GM19438 (cell line): ENCODE results near the gene GAK.
"Not testable (repeated sequence)": the region's sequence is repeated elsewhere in the genome, so short reads cannot be mapped to it uniquely, and the experiment has no call there.

ENCODE experiments used
- ATAC-seq: cut with Tn5 transposase; IDR thresholded peaks from one replicate; pipeline ENCODE4 v1.9.1; 2021; ENCODE audit warnings: low read depth; ENCODE audit not compliant: unreplicated experiment

Gene GAK

GRCh38 chr4:954211-955020, 22.3 kb upstream of the GAK start:
- ATAC-seq, result no peak

- no peak for ATAC-seq
Measured at GRCh38 chr4:953574-953915, 21.4 kb upstream of the GAK start.

GRCh38 chr4:952881-953573, 20.9 kb upstream of the GAK start:
- ATAC-seq, result no peak

DNA sequence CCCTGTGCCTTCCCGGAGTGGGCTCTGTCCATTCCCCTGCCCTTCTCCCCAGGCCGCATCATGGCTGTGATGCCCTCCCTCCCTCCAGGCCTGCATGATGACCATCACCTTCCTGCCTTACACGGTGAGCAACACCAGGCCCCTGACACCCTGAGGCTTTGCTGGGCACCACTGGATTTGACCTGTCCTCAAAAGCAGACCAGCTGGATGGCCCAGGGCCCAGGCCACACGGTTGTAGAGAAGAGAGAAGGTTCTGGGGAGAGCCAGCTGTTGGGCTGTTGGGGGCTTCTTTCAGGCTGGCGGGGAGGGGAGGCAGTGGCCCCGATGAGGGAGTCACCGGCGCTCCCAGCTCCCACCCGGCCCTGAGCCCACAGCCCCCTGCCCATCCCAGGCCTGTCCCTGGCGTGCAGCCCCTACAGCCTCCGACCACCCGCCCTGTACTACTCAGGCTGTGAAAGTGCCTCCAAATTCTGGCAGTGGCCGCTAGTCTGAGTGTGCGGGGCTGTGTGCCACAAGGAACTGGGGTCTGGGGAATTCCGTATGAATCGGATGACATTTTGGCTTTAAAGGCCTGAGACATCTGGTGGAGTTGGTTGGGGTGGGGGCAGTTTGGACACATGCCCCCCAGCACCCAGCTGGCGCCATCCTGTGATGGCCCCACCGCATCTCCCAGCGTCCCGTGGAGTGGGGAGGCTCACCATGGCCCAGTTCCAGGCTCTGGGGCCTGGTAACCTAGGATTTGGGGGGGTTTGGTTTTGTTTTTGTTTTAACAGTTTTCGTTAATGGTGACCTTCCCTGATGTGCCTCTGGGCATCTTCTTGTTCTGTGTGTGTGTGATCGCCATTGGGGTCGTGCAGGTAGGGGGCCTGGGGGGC, 19.7 kb upstream of the GAK start:
- no peak for ATAC-seq

GRCh38 chr4:951186-951585, 19.1 kb upstream of the GAK start:
- ATAC-seq, result no peak

GRCh38 chr4:950136-951020, 18.3 kb upstream of the GAK start:
- no peak for ATAC-seq

DNA sequence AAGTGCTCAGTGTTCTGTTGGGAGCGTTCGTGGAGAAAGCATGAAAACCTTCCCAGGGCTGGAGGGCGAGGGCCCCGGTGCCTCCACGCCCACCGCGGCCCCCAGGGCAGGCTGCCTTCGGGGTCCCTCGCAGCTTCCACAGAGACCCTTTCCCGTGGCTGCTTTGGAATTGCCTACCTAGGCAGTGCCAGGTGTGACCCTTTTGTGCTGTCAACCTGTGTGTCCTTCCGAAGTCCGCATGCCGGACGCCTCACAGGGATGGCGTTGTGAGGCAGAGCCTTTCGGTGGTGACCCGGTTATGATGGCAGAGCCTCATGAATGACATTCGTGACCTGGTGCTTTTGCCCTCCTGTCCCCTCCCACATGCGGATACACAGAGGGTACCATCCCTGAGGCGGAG, 17.5 kb upstream of the GAK start:
- ATAC-seq, result no peak

DNA sequence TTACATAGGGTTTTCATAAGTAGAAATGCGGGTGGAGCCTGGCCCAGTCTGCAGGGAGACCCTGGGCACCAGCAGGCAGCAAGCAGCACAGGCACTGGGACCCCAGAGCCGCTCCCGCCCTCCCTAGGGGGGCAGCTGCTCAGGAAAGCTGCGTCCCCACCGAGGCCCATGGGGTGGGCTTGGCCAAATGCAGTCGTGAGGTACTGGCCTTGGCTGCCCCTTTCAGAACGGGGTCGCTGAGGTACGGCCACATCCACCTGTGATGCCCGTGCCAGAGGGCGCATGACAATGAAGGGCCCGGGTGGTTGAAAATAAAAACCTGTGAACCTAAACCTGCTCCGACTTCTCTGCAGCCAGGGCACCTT, 16.8 kb upstream of the GAK start:
- ATAC-seq, result no peak

GRCh38 chr4:948101-948935, 16.2 kb upstream of the GAK start:
- ATAC-seq, result no peak

GRCh38 chr4:947491-947971, 15.4 kb upstream of the GAK start:
- no peak for ATAC-seq

DNA sequence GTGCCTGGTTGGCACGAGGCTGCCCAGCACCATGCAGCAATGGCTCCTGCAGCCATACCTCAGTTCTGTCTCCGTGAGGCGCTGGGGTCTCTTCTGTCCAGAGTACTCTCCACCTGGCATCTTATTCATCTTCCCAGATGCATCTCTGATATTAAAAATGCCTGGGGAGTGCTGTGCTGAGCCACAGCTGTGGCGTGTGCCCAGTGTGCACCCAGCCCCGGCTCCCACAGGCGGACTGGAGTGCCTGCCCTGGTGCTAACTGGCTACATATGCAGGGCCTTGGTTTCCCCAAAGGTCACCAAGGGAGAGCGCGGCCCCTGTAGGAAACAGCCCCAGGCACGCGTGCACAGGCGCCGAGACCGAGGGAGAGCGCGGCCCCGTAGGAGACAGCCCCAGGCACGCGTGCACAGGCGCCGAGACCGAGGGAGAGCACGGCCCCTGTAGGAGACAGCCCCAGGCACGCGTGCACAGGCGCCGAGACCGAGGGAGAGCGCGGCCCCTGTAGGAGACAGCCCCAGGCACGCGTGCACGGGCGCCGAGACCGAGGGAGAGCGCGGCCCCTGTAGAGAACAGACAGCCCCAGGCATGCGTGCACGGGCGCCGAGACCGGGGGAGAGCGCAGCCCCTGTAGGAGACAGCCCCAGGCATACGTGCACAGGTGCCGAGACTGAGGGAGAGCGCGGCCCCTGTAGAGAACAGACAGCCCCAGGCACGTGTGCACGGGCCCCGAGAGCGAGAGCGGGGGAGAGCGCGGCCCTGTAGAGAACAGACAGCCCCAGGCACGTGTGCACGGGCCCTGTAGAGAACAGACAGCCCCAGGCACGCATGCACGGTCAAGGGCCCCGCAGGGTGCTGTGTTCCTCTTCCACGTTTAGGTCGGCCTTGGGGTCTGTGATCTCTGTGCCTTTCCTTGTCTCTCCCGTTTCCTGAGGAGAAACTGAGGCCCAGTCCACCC, 14.7 kb upstream of the GAK start:
- no peak for ATAC-seq

DNA sequence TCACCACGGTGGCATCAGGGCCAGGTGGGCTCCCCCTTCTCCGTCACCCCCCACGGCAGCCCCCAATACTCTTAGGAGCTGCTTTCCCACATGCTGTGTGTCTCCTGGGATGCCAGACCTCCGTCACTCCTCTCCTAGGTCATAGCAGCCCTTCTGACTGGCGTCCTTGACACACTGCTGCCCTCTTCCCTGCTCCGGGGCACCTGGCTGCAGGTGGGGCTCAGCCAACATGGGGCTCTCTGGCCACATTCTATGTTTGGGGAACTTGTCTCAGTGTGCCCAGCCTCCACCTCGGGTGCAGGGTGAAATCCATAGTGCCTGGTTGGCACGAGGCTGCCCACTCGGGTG, 14.0 kb upstream of the GAK start:
- no peak for ATAC-seq

DNA sequence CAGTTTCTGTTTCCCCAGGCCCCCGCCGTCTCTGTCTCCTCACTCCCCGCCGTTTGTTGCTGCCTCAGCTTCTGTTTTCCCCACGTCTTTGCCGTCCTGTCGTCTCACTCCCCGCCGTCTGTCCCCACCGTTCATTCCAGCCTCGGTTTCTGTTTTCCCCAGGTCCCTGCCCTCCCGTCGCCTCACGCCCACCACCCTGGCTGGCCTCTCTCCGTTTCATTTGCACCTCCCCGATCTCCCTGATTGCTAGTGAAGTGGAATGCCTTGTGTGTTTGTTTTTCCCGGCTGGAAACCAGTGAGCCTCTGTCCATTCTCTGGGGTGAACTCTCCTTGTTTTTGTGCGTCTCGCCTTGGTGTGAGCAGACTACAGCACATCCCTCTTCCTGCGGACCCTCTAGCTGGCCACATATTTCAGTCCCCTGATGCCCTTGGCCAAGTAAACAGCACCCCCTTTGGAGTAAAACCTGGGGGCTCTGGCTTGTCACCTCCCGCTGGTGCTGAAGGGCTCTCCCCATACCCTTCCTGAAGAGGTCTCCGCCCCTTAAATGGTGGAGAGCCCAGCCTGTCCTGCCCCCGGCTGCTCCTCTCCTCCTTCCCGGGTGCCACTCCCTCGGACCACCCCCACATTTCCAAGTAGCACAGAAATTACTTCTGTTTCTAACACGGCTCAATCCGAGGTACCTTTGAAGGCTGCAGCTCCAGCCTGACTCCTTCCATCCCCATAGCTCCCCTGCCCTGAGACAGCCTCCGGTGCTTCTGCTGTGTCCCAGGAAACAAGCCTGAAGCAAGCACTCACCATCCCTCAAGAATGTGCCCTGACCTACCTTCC, 13.4 kb upstream of the GAK start:
- ATAC-seq, result no peak

DNA sequence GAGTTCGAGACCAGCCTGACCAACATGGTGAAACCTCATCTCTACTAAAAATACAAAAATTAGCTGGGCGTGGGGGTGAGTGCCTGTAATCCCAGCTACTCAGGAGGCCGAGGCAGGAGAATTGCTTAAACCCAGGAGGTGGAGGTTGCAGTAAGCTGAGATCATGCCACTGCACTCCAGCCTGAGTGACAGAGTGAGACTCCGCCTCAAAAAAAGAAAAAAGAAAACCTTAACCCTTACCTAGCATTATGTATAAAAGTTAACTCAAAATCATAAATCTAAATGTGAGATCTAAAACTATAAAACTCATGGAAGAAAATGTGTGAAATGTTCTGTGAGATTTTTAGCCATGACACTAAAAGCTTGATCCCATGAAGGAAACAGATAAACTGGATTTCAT, 7.4 kb upstream of the GAK start:
- not testable (repeated sequence) for ATAC-seq

- peak; percentile 6 for ATAC-seq
Measured at GRCh38 chr4:932713-933070, 576 bp upstream of the GAK start.

DNA sequence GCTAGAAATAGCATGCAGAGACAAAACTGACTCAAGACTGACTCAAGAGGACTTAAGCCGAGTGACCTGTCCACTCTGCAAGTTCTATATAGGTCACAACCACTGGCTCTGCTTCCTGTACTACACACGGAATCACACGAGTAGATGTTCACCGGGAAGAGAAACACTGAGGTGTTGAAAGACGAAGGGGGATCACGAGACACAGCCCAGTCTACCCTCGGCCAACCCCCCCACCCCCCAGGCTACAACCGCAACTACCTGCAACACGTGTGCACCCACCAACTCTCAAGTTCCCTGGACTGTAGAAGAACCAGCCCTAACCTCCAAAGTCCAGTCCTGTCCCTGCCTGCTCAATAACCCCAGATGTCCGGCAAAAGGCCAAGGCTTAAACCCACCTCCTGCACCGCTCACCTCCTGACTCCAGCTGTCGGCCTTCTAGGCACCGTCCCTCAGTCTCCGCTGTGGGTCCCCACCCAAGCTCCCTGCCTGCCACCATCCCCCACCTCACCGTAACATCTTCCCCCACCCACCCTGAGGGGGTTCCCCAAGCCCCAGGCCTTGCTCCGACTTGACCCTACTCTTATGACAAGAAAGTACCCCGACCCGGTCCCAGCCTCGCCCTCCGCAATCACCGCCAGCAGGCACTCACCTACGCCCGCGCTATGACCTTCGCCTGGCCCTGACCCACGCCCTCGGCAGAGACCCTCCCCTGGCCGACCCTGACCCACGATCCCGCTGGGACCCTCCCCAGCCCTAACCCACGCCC, 739 bp downstream of the GAK start:
- no peak for ATAC-seq

GRCh38 chr4:930827-931193, 1.3 kb downstream of the GAK start:
- no peak for ATAC-seq
